ENCODE data around the gene SLC5A12.

The SLC5A12 gene

GRCh38 chr11:26621132-26621531 is 100.7 kb downstream of the SLC5A12 start:
- no peak for DNase-seq (ENCODE audit: extremely low spot score)
- POLR2A ChIA-PET = no interaction called here
- TF ChIP-seq SP1 (IDR thresholded peaks at IDR 0.05) (no peak), HDGF (IDR thresholded peaks at IDR 0.05; ENCODE audit: borderline replicate concordance) (no peak), FOXK2 (IDR thresholded peaks at IDR 0.05) (no peak), BHLHE40 (IDR thresholded peaks at IDR 0.05; ENCODE audit: borderline replicate concordance) (no peak), PKNOX1 (IDR thresholded peaks at IDR 0.05) (no peak), CTBP1 (IDR thresholded peaks at IDR 0.05; ENCODE audit: borderline replicate concordance) (no peak), TARDBP (IDR thresholded peaks at IDR 0.05) (no peak), LEF1 (IDR thresholded peaks at IDR 0.05; ENCODE audit: borderline replicate concordance) (no peak)
- CTCF ChIA-PET = no interaction called here

- no peak for DNase-seq (ENCODE audit: extremely low spot score)
- ChIA-PET POLR2A (no interaction called here), CTCF (no interaction called here)
- TF ChIP-seq ZNF384 (IDR thresholded peaks at IDR 0.05) (no peak), PKNOX1 (IDR thresholded peaks at IDR 0.05) (no peak), CTBP1 (IDR thresholded peaks at IDR 0.05; ENCODE audit: borderline replicate concordance) (no peak), HDGF (IDR thresholded peaks at IDR 0.05; ENCODE audit: borderline replicate concordance) (no peak), TARDBP (IDR thresholded peaks at IDR 0.05) (no peak), NFRKB (IDR thresholded peaks at IDR 0.05) (no peak), FOXM1 (IDR thresholded peaks at IDR 0.05; ENCODE audit: borderline replicate concordance) (no peak), FOXK2 (IDR thresholded peaks at IDR 0.05) (no peak)
Observed at GRCh38 chr11:26620282-26621045, 101.4 kb downstream of the SLC5A12 start.

DNA sequence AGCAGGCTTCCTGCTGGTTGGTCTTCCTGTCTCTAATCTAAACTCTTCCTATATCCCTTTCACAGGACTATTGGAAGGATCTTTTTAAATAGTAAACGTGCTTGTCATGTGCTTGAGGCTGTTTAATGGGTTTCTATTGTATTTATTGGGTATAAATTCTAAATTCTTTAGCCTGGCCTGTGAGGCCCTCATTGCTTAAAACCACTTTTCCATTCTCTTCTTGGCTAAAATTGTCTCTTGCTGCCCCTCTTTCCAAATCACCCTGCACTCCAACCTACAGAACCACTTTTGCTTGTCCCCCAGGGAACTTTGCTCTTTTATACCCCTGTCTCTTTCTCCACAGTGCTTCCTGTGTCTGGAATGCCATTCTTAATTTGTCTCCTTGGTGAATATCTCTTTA is 103.4 kb downstream of the SLC5A12 start:
- TF ChIP-seq LEF1 (IDR thresholded peaks at IDR 0.05; ENCODE audit: borderline replicate concordance) = no peak
- TF ChIP-seq L3MBTL2 (conservative IDR thresholded peaks at IDR 0.05) = no peak
- TF ChIP-seq SUZ12 (IDR thresholded peaks at IDR 0.05) = no peak
- ChIA-PET CTCF (no interaction called here), POLR2A (no interaction called here)
- DNase-seq (ENCODE audit: extremely low spot score) = no peak
